Ovary (tissue), 3 donors: ENCODE results near the gene GP1BA.
"Not testable (repeated sequence)": the region's sequence is repeated elsewhere in the genome, so short reads cannot be mapped to it uniquely, and the experiment has no call there.

Source experiments
- CTCF ChIP-seq, 3 donors: fragments of 450-650 bp in 2 of 3; fragments of 200-600 bp in 1 of 3; IDR thresholded peaks; one replicate each; pipeline versions ENCODE4 v1.5.1 to v1.8.0; 2016 to 2022; ENCODE audit warnings: antibody characterized with exemption in 3 of 3, mild to moderate bottlenecking in 1 of 3
- POLR2A ChIP-seq: fragments of 450-650 bp; IDR thresholded peaks from one replicate; pipeline ENCODE4 v1.6.1; 2017; ENCODE audit warnings: antibody characterized with exemption, mild to moderate bottlenecking, moderate library complexity
- donor health status: DM: no; HTN: no; CAD: no.

GRCh38 chr17:4914551-4914950 lies 17.5 kb upstream of the GP1BA start:
- TF ChIP-seq CTCF (IDR thresholded peaks at IDR 0.05); POLR2A: not testable (repeated sequence)
